ENCODE measurements around the gene GGTA1.

Gene GGTA1

DNA sequence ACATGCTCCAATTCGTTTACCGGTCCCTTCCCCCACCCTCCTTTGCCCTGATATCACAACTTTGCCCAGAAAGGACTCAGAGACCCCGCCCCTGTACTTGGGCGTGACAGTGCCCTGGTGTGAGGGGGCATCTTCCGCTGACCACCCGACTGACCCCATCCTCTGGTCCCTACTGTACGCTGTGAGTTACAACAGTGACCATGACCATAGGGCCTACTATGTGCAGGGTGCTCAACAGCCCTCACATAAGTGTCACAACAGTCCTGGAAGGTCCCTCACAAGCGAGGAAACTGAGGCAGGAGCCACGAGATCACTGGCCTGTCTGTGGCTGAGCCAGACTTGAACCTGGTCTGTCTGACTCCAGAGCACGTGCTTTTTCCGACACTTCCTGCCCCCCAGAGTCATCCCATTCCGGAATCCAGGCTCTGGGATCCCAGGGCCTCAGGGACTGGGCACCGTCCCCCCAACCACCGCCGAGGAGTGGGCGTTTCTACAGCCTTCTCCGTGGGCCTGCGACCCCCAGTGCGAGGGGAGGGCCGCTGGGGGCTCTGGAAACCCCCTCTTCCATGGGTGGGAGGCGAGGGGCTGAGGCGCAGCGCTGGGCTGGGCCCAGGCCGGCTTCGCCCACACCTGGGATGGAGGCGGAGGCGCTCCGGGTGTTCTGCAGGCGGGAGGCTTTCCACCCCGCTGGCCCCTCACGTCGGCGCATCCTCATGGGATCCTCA is 45.7 kb upstream of the GGTA1 start:
- Histone ChIP-seq H3K79me1 (ENCODE audit: low read depth, low read length) (no peaks in the 10 kb centered on the region), H3K27ac (replicated peaks; ENCODE audit: low read length) (no peak overlapping the region), H2BK12ac (ENCODE audit: low read length) (peak overlapping the region; percentile 81), H3K9me3 (replicated peaks in 1 of 2; ENCODE audit: control insufficient read depth in 2 of 2, insufficient read depth in 1 of 2, low read depth in 1 of 2, low read length in 2 of 2) (no peaks in the 10 kb centered on the region), H3K14ac (ENCODE audit: low read length) (no peak overlapping the region), H2BK15ac (ENCODE audit: low read length) (peak overlapping the region; percentile 96), H3K4ac (ENCODE audit: low read length) (peak overlapping the region; percentile 67), H4K8ac (ENCODE audit: low read depth, low read length) (peak overlapping the region; percentile 24), H2AFZ (ENCODE audit: low read length) (peak overlapping the region; percentile 95), H2BK120ac (ENCODE audit: low read depth, low read length) (no peak overlapping the region), H2AK5ac (ENCODE audit: low read depth, low read length) (peak overlapping the region; percentile 2), H2BK5ac (ENCODE audit: low read length) (no peak overlapping the region), H3K9ac (ENCODE audit: low read depth, low read length, poor library complexity) (no peak overlapping the region), H3K36me3 (replicated peaks in 1 of 2; ENCODE audit: control insufficient read depth in 2 of 2, insufficient read depth in 2 of 2, low read length in 2 of 2) (no peaks in the 10 kb centered on the region), H3K18ac (ENCODE audit: low read length) (peak overlapping the region; percentile 78), H3K4me2 (ENCODE audit: insufficient read depth, low read length, poor library complexity, severe bottlenecking) (peak overlapping the region; percentile 33), H3K27me3 (ENCODE audit: control insufficient read depth in 3 of 3, insufficient read depth in 3 of 3, low read depth in 1 of 3, low read length in 3 of 3) (peaks cover 0 to 6% (median 0%) of the 10 kb centered on the region in 3 experiments), H3K4me1 (ENCODE audit: control insufficient read depth in 2 of 2, insufficient read depth in 1 of 2, low read depth in 1 of 2, low read length in 2 of 2) (peaks cover 0 to 2% of the 10 kb centered on the region in 2 donors), H4K91ac (ENCODE audit: low read depth, low read length, poor library complexity) (no peak overlapping the region), H3K4me3 (ENCODE audit: low read length in 2 of 2) (no peak overlapping the region), H3K23ac (ENCODE audit: low read depth, low read length, poor library complexity) (peak overlapping the region; percentile 73)
- WGBS, 2 donors (ENCODE audit: extremely low coverage in 2 of 2, insufficient read length in 2 of 2, insufficient replicate concordance in 1 of 2) = no CpG with 5 or more reads among the region's 33 CpGs
- DNase-seq (ENCODE audit: low spot score) = no peak

DNA sequence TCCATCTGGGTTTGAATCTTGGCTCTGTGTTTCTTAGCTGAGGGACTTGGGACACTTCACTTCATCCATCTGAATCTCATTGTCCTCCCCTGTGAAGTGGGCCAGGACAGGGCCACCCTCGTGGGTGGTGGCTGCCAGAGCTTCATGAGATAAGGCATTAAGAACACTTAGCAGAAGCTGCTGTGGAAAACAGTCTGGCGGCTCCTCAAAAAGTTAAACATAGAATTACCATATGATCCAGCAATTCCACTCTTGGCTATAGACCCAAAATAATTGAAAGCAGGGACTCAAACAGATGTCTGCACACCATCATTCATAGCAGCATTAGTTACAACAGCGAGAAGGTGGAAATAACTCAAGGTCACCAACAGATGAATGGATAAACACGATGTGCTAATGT is 42.4 kb upstream of the GGTA1 start:
- no peak overlapping the region for H2AFZ ChIP-seq (ENCODE audit: low read length)
- no peak overlapping the region for H4K91ac ChIP-seq (ENCODE audit: low read depth, low read length, poor library complexity)
- no peak overlapping the region for H2BK12ac ChIP-seq (ENCODE audit: low read length)
- peaks cover 0 to 2% of the 10 kb centered on the region in 2 donors for H3K4me1 ChIP-seq (ENCODE audit: control insufficient read depth in 2 of 2, insufficient read depth in 1 of 2, low read depth in 1 of 2, low read length in 2 of 2)
- H2BK120ac ChIP-seq (ENCODE audit: low read depth, low read length) = no peak overlapping the region
- no peak overlapping the region for H2BK5ac ChIP-seq (ENCODE audit: low read length)
- no peak overlapping the region for H2BK15ac ChIP-seq (ENCODE audit: low read length)
- no peaks in the 10 kb centered on the region for H3K79me1 ChIP-seq (ENCODE audit: low read depth, low read length)
- H4K8ac ChIP-seq (ENCODE audit: low read depth, low read length) = no peak overlapping the region
- no peak overlapping the region for H3K4me3 ChIP-seq (ENCODE audit: low read length in 2 of 2)
- H2AK5ac ChIP-seq (ENCODE audit: low read depth, low read length) = no peak overlapping the region
- H3K27ac ChIP-seq (replicated peaks; ENCODE audit: low read length) = no peak overlapping the region
- no peak overlapping the region for H3K18ac ChIP-seq (ENCODE audit: low read length)
- H3K4ac ChIP-seq (ENCODE audit: low read length) = no peak overlapping the region
- H3K9ac ChIP-seq (ENCODE audit: low read depth, low read length, poor library complexity) = no peak overlapping the region
- no peak for DNase-seq (ENCODE audit: low spot score)
- peaks cover 0 to 1% of the 10 kb centered on the region in 2 donors for H3K9me3 ChIP-seq (replicated peaks in 1 of 2; ENCODE audit: control insufficient read depth in 2 of 2, insufficient read depth in 1 of 2, low read depth in 1 of 2, low read length in 2 of 2)
- WGBS, 2 donors (ENCODE audit: extremely low coverage in 2 of 2, insufficient read length in 2 of 2, insufficient replicate concordance in 1 of 2) = no CpG with 5 or more reads among the region's 4 CpGs
- H3K14ac ChIP-seq (ENCODE audit: low read length) = no peak overlapping the region
- no peaks in the 10 kb centered on the region for H3K36me3 ChIP-seq (replicated peaks in 1 of 2; ENCODE audit: control insufficient read depth in 2 of 2, insufficient read depth in 2 of 2, low read length in 2 of 2)
- no peak overlapping the region for H3K23ac ChIP-seq (ENCODE audit: low read depth, low read length, poor library complexity)
- no peaks in the 10 kb centered on the region for H3K27me3 ChIP-seq (ENCODE audit: control insufficient read depth in 3 of 3, insufficient read depth in 3 of 3, low read depth in 1 of 3, low read length in 3 of 3)
- no peak overlapping the region for H3K4me2 ChIP-seq (ENCODE audit: insufficient read depth, low read length, poor library complexity, severe bottlenecking)

DNA sequence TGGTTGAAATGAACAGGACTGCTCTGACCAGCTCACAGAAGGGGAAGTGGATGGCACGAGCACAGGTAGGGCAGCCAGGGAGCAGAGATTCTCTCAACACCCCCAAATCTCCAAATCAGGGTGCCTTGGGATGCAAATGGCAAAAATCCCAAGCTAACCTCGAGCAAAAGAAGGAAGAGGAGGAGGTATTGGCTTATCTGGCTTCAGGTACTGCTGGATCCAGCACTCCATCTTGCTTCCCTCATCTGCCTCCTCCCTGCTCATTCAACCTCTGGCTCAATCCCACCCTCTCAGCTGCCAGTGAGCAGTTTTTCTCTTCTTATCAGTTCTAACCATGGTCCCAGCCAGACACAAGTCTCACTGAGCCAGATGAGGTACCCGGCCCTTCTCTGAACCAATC is 41.6 kb upstream of the GGTA1 start:
- Histone ChIP-seq H4K91ac (ENCODE audit: low read depth, low read length, poor library complexity) (no peak overlapping the region), H3K18ac (ENCODE audit: low read length) (no peak overlapping the region), H3K4me2 (ENCODE audit: insufficient read depth, low read length, poor library complexity, severe bottlenecking) (no peak overlapping the region), H4K8ac (ENCODE audit: low read depth, low read length) (no peak overlapping the region), H2AK5ac (ENCODE audit: low read depth, low read length) (no peak overlapping the region), H3K9me3 (replicated peaks in 1 of 2; ENCODE audit: control insufficient read depth in 2 of 2, insufficient read depth in 1 of 2, low read depth in 1 of 2, low read length in 2 of 2) (peaks cover 0 to 1% of the 10 kb centered on the region in 2 donors), H2BK5ac (ENCODE audit: low read length) (no peak overlapping the region), H3K23ac (ENCODE audit: low read depth, low read length, poor library complexity) (no peak overlapping the region), H3K14ac (ENCODE audit: low read length) (no peak overlapping the region), H3K36me3 (replicated peaks in 1 of 2; ENCODE audit: control insufficient read depth in 2 of 2, insufficient read depth in 2 of 2, low read length in 2 of 2) (no peaks in the 10 kb centered on the region), H2BK12ac (ENCODE audit: low read length) (no peak overlapping the region), H3K9ac (ENCODE audit: low read depth, low read length, poor library complexity) (no peak overlapping the region), H3K4me1 (ENCODE audit: control insufficient read depth in 2 of 2, insufficient read depth in 1 of 2, low read depth in 1 of 2, low read length in 2 of 2) (peaks cover 0 to 2% of the 10 kb centered on the region in 2 donors), H3K79me1 (ENCODE audit: low read depth, low read length) (no peaks in the 10 kb centered on the region), H3K27me3 (ENCODE audit: control insufficient read depth in 3 of 3, insufficient read depth in 3 of 3, low read depth in 1 of 3, low read length in 3 of 3) (no peaks in the 10 kb centered on the region), H3K4me3 (ENCODE audit: low read length in 2 of 2) (no peak overlapping the region), H3K27ac (replicated peaks; ENCODE audit: low read length) (no peak overlapping the region), H2AFZ (ENCODE audit: low read length) (no peak overlapping the region), H3K4ac (ENCODE audit: low read length) (no peak overlapping the region), H2BK120ac (ENCODE audit: low read depth, low read length) (no peak overlapping the region), H2BK15ac (ENCODE audit: low read length) (no peak overlapping the region)
- DNase-seq (ENCODE audit: low spot score) = no peak
- WGBS, 2 donors (ENCODE audit: extremely low coverage in 2 of 2, insufficient read length in 2 of 2, insufficient replicate concordance in 1 of 2) = no CpG with 5 or more reads among the region's 3 CpGs

DNA sequence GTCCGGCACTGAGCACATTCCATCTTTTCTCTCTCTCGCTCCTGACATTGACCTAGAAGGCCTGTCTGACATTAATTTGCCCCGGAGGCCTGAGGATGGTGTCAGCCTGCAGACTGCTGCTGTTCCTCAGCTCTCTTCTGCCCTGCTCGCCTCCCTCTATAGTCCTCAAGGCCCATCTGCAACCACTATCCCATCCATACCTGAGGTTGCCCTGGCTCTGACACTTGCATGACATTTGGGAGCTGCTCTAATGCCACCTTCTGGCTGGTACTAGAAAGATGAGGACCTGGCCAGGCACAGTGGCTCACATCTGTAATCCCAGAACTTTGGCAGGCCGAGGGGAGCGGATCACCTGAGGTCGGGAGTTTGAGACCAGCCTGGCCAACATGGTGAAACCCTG is 38.6 kb upstream of the GGTA1 start:
- Histone ChIP-seq H2BK120ac (ENCODE audit: low read depth, low read length) (no peak overlapping the region), H2AK5ac (ENCODE audit: low read depth, low read length) (no peak overlapping the region), H3K9ac (ENCODE audit: low read depth, low read length, poor library complexity) (no peak overlapping the region), H3K27ac (replicated peaks; ENCODE audit: low read length) (no peak overlapping the region), H2AFZ (ENCODE audit: low read length) (no peak overlapping the region), H2BK5ac (ENCODE audit: low read length) (no peak overlapping the region), H3K27me3 (ENCODE audit: control insufficient read depth in 3 of 3, insufficient read depth in 3 of 3, low read depth in 1 of 3, low read length in 3 of 3) (peaks cover 0 to 4% (median 0%) of the 10 kb centered on the region in 3 experiments), H4K91ac (ENCODE audit: low read depth, low read length, poor library complexity) (no peak overlapping the region), H3K4me2 (ENCODE audit: insufficient read depth, low read length, poor library complexity, severe bottlenecking) (no peak overlapping the region), H3K4me3 (ENCODE audit: low read length in 2 of 2) (no peak overlapping the region), H3K4ac (ENCODE audit: low read length) (no peak overlapping the region), H2BK12ac (ENCODE audit: low read length) (no peak overlapping the region), H3K36me3 (replicated peaks in 1 of 2; ENCODE audit: control insufficient read depth in 2 of 2, insufficient read depth in 2 of 2, low read length in 2 of 2) (no peaks in the 10 kb centered on the region), H3K23ac (ENCODE audit: low read depth, low read length, poor library complexity) (no peak overlapping the region), H4K8ac (ENCODE audit: low read depth, low read length) (no peak overlapping the region), H3K4me1 (ENCODE audit: control insufficient read depth in 2 of 2, insufficient read depth in 1 of 2, low read depth in 1 of 2, low read length in 2 of 2) (no peaks in the 10 kb centered on the region), H3K79me1 (ENCODE audit: low read depth, low read length) (no peaks in the 10 kb centered on the region), H3K18ac (ENCODE audit: low read length) (no peak overlapping the region), H2BK15ac (ENCODE audit: low read length) (no peak overlapping the region), H3K9me3 (replicated peaks in 1 of 2; ENCODE audit: control insufficient read depth in 2 of 2, insufficient read depth in 1 of 2, low read depth in 1 of 2, low read length in 2 of 2) (peaks cover 0 to 1% of the 10 kb centered on the region in 2 donors), H3K14ac (ENCODE audit: low read length) (no peak overlapping the region)
- no peak for DNase-seq (ENCODE audit: low spot score)
- no CpG with 5 or more reads among the region's 7 CpGs for WGBS, 2 donors (ENCODE audit: extremely low coverage in 2 of 2, insufficient read length in 2 of 2, insufficient replicate concordance in 1 of 2)

Measured in neuronal stem cell (in vitro differentiated cells).